ENCODE measurements around the gene RBMS3. TPM values are rescaled to one million over a fixed set of nuclear protein-coding genes. Genes with fewer than 3 reads are reported as not detected.

RBMS3 gene
- total and polyA plus RNA-seq, 2 of the 8 experiments (the other 6 are each of a cell fraction or from before 2014, with no cell fraction given), result 3.7 to 6.9 TPM

- ChIA-PET CTCF (ENCODE audit: partially characterized antibody) (no interaction called here), POLR2A (ENCODE audit: partially characterized antibody) (no interaction called here)
- no peaks in the 10 kb centered on the region for H3K79me2 ChIP-seq (ENCODE audit: control insufficient read depth in 1 of 2, insufficient read depth in 2 of 2, low read length in 2 of 2)
These were observed 11.1 kb downstream of the RBMS3 start for GRCh38 chr3:29291982-29292363.

More at GRCh38 chr3:29291982-29292363, 11.1 kb downstream of the RBMS3 start:
- H2BK120ac ChIP-seq (replicated peaks; ENCODE audit: low read depth, low read length), result no peak overlapping the region
- FAIRE-seq (no peak), DNase-seq (ENCODE audit: low read depth in 1 of 2, low spot score in 2 of 2) (no peak)
- H3K36me3 ChIP-seq (ENCODE audit: control insufficient read depth in 2 of 4, insufficient read depth in 4 of 4, low read length in 3 of 4), result no peaks in the 10 kb centered on the region
- no peaks in the 10 kb centered on the region for H3K27me3 ChIP-seq (replicated peaks in 1 of 4; ENCODE audit: control insufficient read depth in 3 of 4, extremely low read depth in 1 of 4, insufficient read depth in 3 of 4, low read length in 3 of 4)
- H3K79me1 ChIP-seq (ENCODE audit: low read depth, low read length), result no peaks in the 10 kb centered on the region
- no peak overlapping the region for H3K27ac ChIP-seq (ENCODE audit: low read depth, low read length)
- H2AFZ ChIP-seq (ENCODE audit: low read length), result no peak overlapping the region
- H4K20me1 ChIP-seq (replicated peaks in 1 of 2; ENCODE audit: control insufficient read depth in 1 of 2, insufficient read depth in 2 of 2, low read length in 2 of 2), result no peaks in the 10 kb centered on the region
- H3K23ac ChIP-seq (ENCODE audit: insufficient read length), result no peak overlapping the region
- no peak overlapping the region for H3K18ac ChIP-seq (ENCODE audit: extremely low read depth, low read length)
- no peak overlapping the region for H3K56ac ChIP-seq (replicated peaks; ENCODE audit: insufficient read length, low read depth, low read length)
- H4K5ac ChIP-seq (ENCODE audit: insufficient read length, low read depth, low read length), result no peak overlapping the region
- no peak overlapping the region for H2BK20ac ChIP-seq (ENCODE audit: low read length)
- H3K23me2 ChIP-seq (ENCODE audit: low read depth, low read length), result no peaks in the 10 kb centered on the region
- H4K8ac ChIP-seq (ENCODE audit: extremely low read depth, insufficient read depth, low read length), result no peak overlapping the region
- peaks cover 0 to 6% (median 3%) of the 10 kb centered on the region in 4 experiments; a peak in 4 of 7 replicates for H3K4me1 ChIP-seq (replicated peaks in 1 of 4; ENCODE audit: control insufficient read depth in 3 of 4, insufficient read depth in 4 of 4, low read length in 3 of 4)
- no peak overlapping the region for H2BK15ac ChIP-seq (ENCODE audit: low read length)
- H2BK12ac ChIP-seq (ENCODE audit: low read depth, low read length), result no peak overlapping the region
- H2AK5ac ChIP-seq (ENCODE audit: low read depth, low read length), result no peak overlapping the region
- no peak overlapping the region for H2BK5ac ChIP-seq (ENCODE audit: low read depth, low read length)
- no peak overlapping the region for H3K4me3 ChIP-seq (ENCODE audit: extremely low read depth in 1 of 4, insufficient read depth in 2 of 4, low read depth in 3 of 4, low read length in 4 of 4)
- no peak overlapping the region for H3K14ac ChIP-seq (ENCODE audit: insufficient read length)
- TF ChIP-seq MAFK (IDR thresholded peaks at IDR 0.05; ENCODE audit: low read depth, low read length) (no peak), SIRT6 (IDR thresholded peaks at IDR 0.05; ENCODE audit: low read length) (no peak), RNF2 (IDR thresholded peaks at IDR 0.05; ENCODE audit: borderline replicate concordance, low read depth, low read length, missing control alignments, poor library complexity, severe bottlenecking) (no peak), SUZ12 (IDR thresholded peaks at IDR 0.05; ENCODE audit: low read length) (no peak), SIN3A (conservative IDR thresholded peaks at IDR 0.05 in 1 of 2, IDR thresholded peaks at IDR 0.05 in 1 of 2; ENCODE audit: low read depth in 1 of 2, low read length in 2 of 2) (no peak)
- H4K91ac ChIP-seq (replicated peaks; ENCODE audit: insufficient read length, low read length), result no peak overlapping the region
- 92 to 100% methylated on average over 2 to 3 of the region's 3 CpGs for WGBS, 2 experiments (ENCODE audit: extremely low coverage in 1 of 2, insufficient coverage in 1 of 2, insufficient read length in 1 of 2, insufficient replicate concordance in 2 of 2, low coverage in 1 of 2, low lambda C conversion rate in 2 of 2, missing lambda C conversion rate in 1 of 2)
- H3K4ac ChIP-seq (replicated peaks; ENCODE audit: insufficient read length, low read depth, low read length), result no peak overlapping the region
- H3K9me3 ChIP-seq (ENCODE audit: insufficient read depth in 2 of 2, low read depth in 1 of 2, low read length in 1 of 2), result no peaks in the 10 kb centered on the region
- no peak overlapping the region for H3K9ac ChIP-seq (replicated peaks in 1 of 4; ENCODE audit: extremely low read depth in 1 of 4, low read depth in 3 of 4, low read length in 3 of 4)
- no peak overlapping the region for H3K4me2 ChIP-seq (ENCODE audit: insufficient read depth in 1 of 2, low read depth in 2 of 2, low read length in 2 of 2)
